ENCODE results near the gene VWDE. TPM values are rescaled to one million over a fixed set of nuclear protein-coding genes. Genes with fewer than 3 reads are reported as not detected.

The VWDE gene
- total RNA-seq, 2 donors from 2014 or later, result 11.8 to 12.1 TPM

- no peaks in the 10 kb centered on the region for H3K9me3 ChIP-seq (ENCODE audit: control insufficient read depth, low read length)
- H3K27ac ChIP-seq (ENCODE audit: low read depth, low read length), result no peak overlapping the region
- Mint-ChIP-seq H3K4me1 (peaks cover 10% of the 10 kb centered on the region), H3K27me3 (ENCODE audit: insufficient read depth) (no peaks in the 10 kb centered on the region), H3K4me3 (no peak overlapping the region), H3K9me3 (no peaks in the 10 kb centered on the region), H3K27ac (no peak overlapping the region), H3K36me3 (ENCODE audit: low read depth) (no peaks in the 10 kb centered on the region)
- no peak for TF ChIP-seq CTCF (conservative IDR thresholded peaks at IDR 0.05)
- H3K4me1 ChIP-seq (ENCODE audit: control insufficient read depth, insufficient read depth, low read length), result peaks cover 4% of the 10 kb centered on the region
- H3K36me3 ChIP-seq (ENCODE audit: control insufficient read depth, insufficient read depth, low read length), result no peaks in the 10 kb centered on the region
- H3K9ac ChIP-seq (ENCODE audit: extremely low read depth, low read length, poor library complexity, severe bottlenecking), result no peak overlapping the region
- H3K4me3 ChIP-seq (ENCODE audit: low read length), result no peak overlapping the region
- no peaks in the 10 kb centered on the region for H3K27me3 ChIP-seq (ENCODE audit: control insufficient read depth, insufficient read depth, low read length, poor library complexity, severe bottlenecking)
- DNase-seq, result no peak
Measured at GRCh38 chr7:12314199-12314598, 89.5 kb downstream of the VWDE start.

- Histone ChIP-seq H3K27me3 (ENCODE audit: control insufficient read depth, insufficient read depth, low read length, poor library complexity, severe bottlenecking) (no peaks in the 10 kb centered on the region), H3K36me3 (ENCODE audit: control insufficient read depth, insufficient read depth, low read length) (no peaks in the 10 kb centered on the region), H3K4me1 (ENCODE audit: control insufficient read depth, insufficient read depth, low read length) (no peaks in the 10 kb centered on the region), H3K4me3 (ENCODE audit: low read length) (no peak overlapping the region), H3K9ac (ENCODE audit: extremely low read depth, low read length, poor library complexity, severe bottlenecking) (no peak overlapping the region), H3K27ac (ENCODE audit: low read depth, low read length) (no peak overlapping the region), H3K9me3 (ENCODE audit: control insufficient read depth, low read length) (no peaks in the 10 kb centered on the region)
- no peaks in the 10 kb centered on the region for H3K9me3 Mint-ChIP-seq
- no peak overlapping the region for H3K4me3 Mint-ChIP-seq
- no peaks in the 10 kb centered on the region for H3K27me3 Mint-ChIP-seq (ENCODE audit: insufficient read depth)
- no peak for TF ChIP-seq CTCF (conservative IDR thresholded peaks at IDR 0.05)
- DNase-seq, result no peak
- no peak overlapping the region for H3K27ac Mint-ChIP-seq
- H3K4me1 Mint-ChIP-seq, result peaks cover 3% of the 10 kb centered on the region
- no peaks in the 10 kb centered on the region for H3K36me3 Mint-ChIP-seq (ENCODE audit: low read depth)
Measured at GRCh38 chr7:12305502-12305901, 98.2 kb downstream of the VWDE start.

GRCh38 chr7:12303495-12303894 is 100.2 kb downstream of the VWDE start:
- TF ChIP-seq CTCF (conservative IDR thresholded peaks at IDR 0.05), result no peak
- H3K4me1 ChIP-seq (ENCODE audit: control insufficient read depth, insufficient read depth, low read length), result no peaks in the 10 kb centered on the region
- H3K27ac ChIP-seq (ENCODE audit: low read depth, low read length), result no peak overlapping the region
- H3K27me3 Mint-ChIP-seq (ENCODE audit: insufficient read depth), result no peaks in the 10 kb centered on the region
- no peak overlapping the region for H3K9ac ChIP-seq (ENCODE audit: extremely low read depth, low read length, poor library complexity, severe bottlenecking)
- WGBS, 2 experiments (ENCODE audit: insufficient coverage in 1 of 2, insufficient read length in 1 of 2), result 91 to 95% methylated on average over 3 to 4 of the region's 4 CpGs
- H3K9me3 ChIP-seq (ENCODE audit: control insufficient read depth, low read length), result no peaks in the 10 kb centered on the region
- no peak for DNase-seq
- H3K4me3 ChIP-seq (ENCODE audit: low read length), result no peak overlapping the region
- no peaks in the 10 kb centered on the region for H3K27me3 ChIP-seq (ENCODE audit: control insufficient read depth, insufficient read depth, low read length, poor library complexity, severe bottlenecking)
- H3K36me3 Mint-ChIP-seq (ENCODE audit: low read depth), result no peaks in the 10 kb centered on the region
- H3K9me3 Mint-ChIP-seq, result no peaks in the 10 kb centered on the region
- H3K36me3 ChIP-seq (ENCODE audit: control insufficient read depth, insufficient read depth, low read length), result no peaks in the 10 kb centered on the region
- no peak overlapping the region for H3K4me3 Mint-ChIP-seq
- H3K27ac Mint-ChIP-seq, result no peak overlapping the region
- no peaks in the 10 kb centered on the region for H3K4me1 Mint-ChIP-seq
